ENCODE measurements around the gene CSH1.

Gene CSH1

GRCh38 chr17:63855185-63855584 lies 41.2 kb downstream of the CSH1 start:
- no peak for DNase-seq

GRCh38 chr17:63854709-63855108 lies 41.7 kb downstream of the CSH1 start:
- no peak for DNase-seq

DNA sequence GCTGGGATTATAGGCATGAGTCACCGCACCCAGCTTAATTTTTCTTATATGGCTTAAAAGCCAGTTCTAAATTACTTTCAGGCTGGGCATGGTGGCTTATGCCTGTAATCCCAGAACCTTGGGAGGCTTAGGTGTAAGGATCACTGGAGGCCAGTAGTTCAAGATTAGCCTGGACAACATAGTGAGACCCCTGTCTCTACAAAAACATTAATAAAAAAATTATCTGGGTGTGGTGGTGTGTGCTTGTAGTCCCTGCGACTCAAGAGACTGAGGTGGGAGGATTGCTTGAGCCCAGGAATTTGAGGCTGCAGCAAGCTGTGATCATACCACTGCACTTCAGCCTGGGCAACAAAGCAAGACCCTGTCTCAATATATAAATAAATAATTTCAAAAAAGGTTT lies 43.1 kb downstream of the CSH1 start:
- DNase-seq, result no peak

DNA sequence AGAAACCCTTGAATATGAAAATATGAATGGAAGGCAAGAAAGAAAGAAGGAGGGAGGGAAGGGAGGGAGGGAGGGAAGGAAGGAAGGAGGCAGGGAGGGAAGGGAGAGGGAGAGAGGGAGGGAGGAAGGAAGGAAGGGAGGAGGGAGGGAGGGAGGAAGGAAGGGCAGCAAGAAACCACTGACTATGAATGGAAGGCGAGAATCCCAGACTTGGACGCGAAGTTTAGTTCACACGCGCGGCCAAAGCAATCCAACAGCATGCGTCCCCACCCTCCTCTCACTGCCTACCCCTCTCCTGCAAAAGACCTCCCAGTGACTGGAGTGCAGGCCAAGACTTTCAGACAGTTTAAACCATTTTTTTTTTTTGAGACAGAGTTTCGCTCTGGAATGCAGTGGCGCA lies 46.0 kb downstream of the CSH1 start:
- no peak for DNase-seq

DNA sequence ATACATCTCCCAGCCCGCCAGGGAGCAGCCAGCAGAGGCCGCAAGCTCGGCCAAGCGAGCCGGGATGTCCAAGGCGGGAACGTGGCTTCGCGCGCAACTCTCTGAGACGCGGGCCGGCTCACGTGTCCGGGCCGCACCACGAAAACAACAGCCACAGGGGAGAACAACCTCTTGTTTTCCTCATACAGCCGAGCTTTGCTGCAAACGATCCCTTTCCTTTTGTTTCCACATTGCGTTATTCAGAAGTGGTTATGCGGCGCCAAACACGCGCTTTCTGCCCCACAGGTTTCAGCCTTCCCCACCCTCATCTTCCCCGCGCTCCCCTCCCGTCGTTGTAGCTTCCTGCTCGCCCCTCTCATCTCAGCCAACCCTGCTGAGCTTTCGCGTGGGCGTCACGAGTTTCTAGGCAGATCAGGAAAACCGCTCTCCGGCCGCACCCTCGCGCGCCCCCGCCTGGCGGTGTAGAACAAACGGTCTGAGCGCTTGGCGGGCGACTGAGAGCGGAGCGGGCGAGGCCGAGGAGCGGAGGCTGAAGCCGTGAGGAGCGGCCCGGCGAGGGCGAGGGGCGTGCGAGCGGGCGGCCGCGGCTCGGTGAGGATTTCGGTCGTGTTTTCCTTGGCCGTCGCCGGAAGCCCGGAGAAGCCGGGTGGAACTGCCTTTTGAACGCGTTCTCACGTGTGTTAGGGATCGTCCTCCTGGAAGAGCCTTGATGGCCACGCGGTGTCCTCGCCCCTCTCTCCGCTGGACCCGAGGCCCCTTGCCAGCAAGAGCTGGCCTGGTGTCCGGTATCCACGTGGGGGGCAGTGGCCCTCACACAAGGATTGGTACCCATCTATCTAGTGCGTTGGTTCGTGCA lies 47.3 kb downstream of the CSH1 start:
- no peak for DNase-seq

DNA sequence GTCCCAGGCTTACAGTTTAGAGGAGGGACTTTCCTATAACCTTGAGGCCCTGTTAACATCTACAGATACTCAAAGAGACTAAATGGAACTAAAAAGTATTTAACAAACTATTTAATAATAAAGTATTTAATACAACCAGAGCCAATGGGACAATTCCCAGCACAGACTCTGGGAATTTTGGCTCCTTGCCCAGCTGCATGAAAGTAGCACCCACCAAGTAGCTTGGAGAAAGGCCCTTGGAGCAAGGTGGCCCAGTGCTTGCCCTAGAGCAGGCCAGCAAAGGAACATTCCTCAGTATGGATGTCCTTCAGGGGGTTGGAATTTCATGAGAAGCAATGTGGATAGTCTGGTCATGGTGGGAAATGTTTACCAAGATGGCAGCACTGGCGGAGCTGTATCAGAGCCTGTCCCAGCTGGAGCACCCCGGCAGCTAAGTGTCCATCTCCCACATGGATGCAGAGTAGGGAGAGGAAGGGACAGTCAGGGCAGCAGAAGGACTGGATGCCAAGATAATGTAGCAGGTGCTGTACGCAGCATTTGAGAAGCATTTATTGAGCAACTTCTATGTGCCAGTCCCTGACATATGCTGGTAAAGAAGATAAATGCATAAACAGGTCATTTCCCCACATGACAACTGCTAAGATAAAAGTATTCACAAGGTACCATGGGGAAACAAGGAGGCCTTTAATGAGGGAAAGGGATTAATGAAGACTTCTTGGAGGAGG lies 48.7 kb downstream of the CSH1 start:
- no peak for DNase-seq

DNA sequence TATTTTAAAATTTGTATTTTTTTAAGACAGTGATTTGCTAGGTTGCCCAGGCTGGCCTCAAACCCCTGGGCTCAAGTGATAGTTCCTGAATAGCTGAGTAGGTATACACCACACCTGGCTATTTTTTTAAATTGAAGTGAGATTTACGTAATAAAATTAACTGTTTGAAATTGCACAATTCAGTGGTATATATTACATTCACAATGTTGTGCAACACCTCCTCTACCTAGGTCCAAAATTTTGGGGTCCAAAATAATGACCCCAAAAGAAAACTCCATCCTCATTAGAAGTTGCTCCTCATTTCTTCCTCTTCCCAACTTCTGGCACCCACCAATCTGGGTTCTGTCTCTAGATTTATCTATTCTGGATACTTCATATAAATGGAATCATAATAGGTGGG lies 50.9 kb downstream of the CSH1 start:
- DNase-seq, result no peak

Data from NCI-H146 (cell line).